H1 (cell line): Measurements from ENCODE around the gene PRRX2. TPM values are rescaled to one million over a fixed set of nuclear protein-coding genes. Genes with fewer than 3 reads are reported as not detected.

Experiments used
- JUND ChIP-seq: IDR thresholded peaks from 2 replicates; pipeline ENCODE4 v1.6.1; 2011; ENCODE audit warnings: mild to moderate bottlenecking, improper control_type of control experiment, low read length
- KDM4A ChIP-seq: IDR thresholded peaks from one replicate; pipeline ENCODE4 v1.7.1; 2012; ENCODE audit warnings: low read depth, mild to moderate bottlenecking, moderate library complexity, low read length, inconsistent platforms; ENCODE audit not compliant: severe bottlenecking
- polyA plus RNA-seq, 7 experiments: library from polyadenylated mRNA; depleted of rRNA in 3 of 7; stranded (reverse) in 5 of 7; unstranded in 2 of 7; fragments of >200 nt in 5 of 7; fragments of 200-250 nt in 2 of 7; gene quantifications; 1 replicate in 5 of 7; 2 replicates in 1 of 7; 4 replicates in 1 of 7; pipeline versions ENCODE4 v1.2.1 to v1.2.3, GENCODE V29; 2011 to 2013; ENCODE audit warnings: missing spikeins in 2 of 7, mixed read lengths in 2 of 7
- total RNA-seq: library from RNA; stranded (reverse); fragmentation: NEBNext Ultra II Directional; extraction: Animal tissue kit (Norgen Biotek cat#: 25700); gene quantifications from 2 replicates; pipeline ENCODE4 v1.2.1, GENCODE V29; 2021
- TF ChIP-seq, protein P1 (sequence below), 3 experiments: IDR thresholded peaks; 1 replicate in 2 of 3; 2 replicates in 1 of 3; pipeline versions ENCODE4 v1.5.1 to v1.6.1; 2011; ENCODE audit warnings: low read length in 3 of 3, mild to moderate bottlenecking in 3 of 3, inconsistent platforms in 2 of 3, low read depth in 1 of 3, moderate library complexity in 1 of 3; ENCODE audit not compliant: insufficient read depth in 1 of 3; ENCODE audit errors: control extremely low read depth in 1 of 3

The PRRX2 gene
- total and polyA plus RNA-seq, 2 of the 8 experiments (the other 6 are each of a cell fraction or from before 2014, with no cell fraction given), result 5.8 to 9.2 TPM

DNA sequence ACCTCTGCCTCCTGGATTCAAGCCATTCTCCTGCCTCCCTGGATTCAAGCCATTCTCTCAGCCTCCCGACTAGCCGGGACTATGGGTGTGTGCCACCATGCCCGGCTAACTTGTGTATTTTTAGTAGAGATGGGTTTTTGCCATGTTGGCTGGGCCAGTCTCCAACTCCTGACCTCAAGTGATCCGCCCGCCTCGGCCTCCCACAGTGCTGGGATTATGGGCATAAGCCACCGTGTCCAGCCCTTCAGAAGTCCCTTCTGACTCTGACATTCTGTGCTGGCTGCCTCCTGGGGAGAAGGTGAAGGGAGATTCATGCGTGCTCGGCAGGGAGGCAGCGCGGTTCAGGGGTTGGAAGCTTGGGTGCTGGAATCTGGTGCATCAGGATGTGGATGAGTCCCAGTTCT lies 28.8 kb downstream of the PRRX2 start (continued):
- TF ChIP-seq, protein P1, sequence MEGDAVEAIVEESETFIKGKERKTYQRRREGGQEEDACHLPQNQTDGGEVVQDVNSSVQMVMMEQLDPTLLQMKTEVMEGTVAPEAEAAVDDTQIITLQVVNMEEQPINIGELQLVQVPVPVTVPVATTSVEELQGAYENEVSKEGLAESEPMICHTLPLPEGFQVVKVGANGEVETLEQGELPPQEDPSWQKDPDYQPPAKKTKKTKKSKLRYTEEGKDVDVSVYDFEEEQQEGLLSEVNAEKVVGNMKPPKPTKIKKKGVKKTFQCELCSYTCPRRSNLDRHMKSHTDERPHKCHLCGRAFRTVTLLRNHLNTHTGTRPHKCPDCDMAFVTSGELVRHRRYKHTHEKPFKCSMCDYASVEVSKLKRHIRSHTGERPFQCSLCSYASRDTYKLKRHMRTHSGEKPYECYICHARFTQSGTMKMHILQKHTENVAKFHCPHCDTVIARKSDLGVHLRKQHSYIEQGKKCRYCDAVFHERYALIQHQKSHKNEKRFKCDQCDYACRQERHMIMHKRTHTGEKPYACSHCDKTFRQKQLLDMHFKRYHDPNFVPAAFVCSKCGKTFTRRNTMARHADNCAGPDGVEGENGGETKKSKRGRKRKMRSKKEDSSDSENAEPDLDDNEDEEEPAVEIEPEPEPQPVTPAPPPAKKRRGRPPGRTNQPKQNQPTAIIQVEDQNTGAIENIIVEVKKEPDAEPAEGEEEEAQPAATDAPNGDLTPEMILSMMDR (IDR thresholded peaks at IDR 0.05; ENCODE audit: control extremely low read depth in 1 of 3, insufficient read depth in 1 of 3, low read depth in 1 of 3, low read length in 3 of 3), result no peak
- TF ChIP-seq JUND (no peak), KDM4A (no peak)
- TF ChIP-seq, all 59 proteins: peak for 0
